Myocyte (in vitro differentiated cells): ENCODE results near the gene FAM234B. TPM values are rescaled to one million over a fixed set of nuclear protein-coding genes. Genes with fewer than 3 reads are reported as not detected.

ENCODE experiments used
- DNase-seq: peaks from one replicate; pipeline ENCODE4 v3.0.0-alpha.2; 2012; ENCODE audit warnings: low read depth
- total RNA-seq: library from RNA; depleted of rRNA; stranded (reverse); fragments of >200 nt; gene quantifications from 2 replicates; pipeline ENCODE4 v1.2.3, GENCODE V29; 2014

FAM234B gene
- total RNA-seq, 1 donor from 2014 or later: 4.1 TPM

DNA sequence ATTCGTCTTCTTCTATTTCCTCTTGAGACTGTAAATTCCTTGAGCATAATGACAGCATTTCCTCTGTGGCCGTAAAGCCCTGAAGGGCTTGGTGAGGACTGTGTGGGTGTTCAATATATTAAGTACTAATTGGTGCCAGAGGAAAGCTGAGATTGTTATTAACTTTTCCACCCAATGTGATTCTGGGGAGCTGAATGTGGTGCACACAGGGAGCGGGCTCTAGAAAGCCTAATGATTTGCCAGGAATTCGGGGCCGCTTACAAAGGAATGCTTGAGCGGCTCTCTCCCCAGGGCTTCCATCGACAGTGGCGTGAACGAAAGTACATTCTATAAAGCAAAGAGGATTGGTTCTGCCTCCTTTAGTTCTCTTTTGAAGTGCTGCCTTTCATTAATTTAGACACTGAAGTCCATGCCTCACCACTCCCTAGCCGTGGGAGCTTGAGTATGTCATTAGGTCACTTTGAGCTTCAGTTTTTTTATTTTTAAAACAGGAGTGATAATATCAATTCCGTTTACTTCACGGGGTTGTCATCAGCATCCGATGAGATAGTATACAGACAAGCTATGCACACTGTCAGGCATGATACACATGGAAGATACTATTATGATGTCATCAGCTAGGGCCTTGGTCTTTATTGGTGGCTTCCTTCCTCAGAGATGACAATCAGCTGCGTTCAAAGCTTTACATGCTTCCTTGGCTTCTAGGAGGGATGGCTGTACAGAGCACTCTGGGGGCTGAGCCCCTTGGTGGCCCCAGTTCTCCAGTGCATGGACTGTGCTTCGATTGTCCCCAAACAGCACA is 70.3 kb downstream of the FAM234B start:
- no peak for DNase-seq

GRCh38 chr12:13116259-13116658 is 72.1 kb downstream of the FAM234B start:
- no peak for DNase-seq

GRCh38 chr12:13117029-13117428 is 72.8 kb downstream of the FAM234B start:
- DNase-seq: no peak

DNA sequence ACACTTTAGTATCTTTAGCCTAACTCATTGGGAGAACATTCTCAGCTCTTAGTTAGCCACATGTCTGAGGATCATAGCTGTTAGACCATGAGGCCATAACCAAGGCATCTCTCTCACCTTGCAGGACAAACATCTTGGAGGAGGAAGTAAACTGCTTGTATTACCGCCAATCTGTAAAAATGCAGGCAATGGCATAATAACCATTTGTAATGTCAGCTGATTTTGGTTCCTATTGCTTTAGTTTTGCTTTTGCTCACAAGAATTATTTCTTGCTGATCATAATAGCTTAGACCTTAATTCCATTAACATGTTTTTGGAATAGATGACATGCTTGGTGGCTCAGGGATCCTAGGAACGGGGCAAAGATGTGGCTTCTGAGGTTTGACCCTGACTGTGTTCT is 75.6 kb downstream of the FAM234B start:
- DNase-seq: no peak

GRCh38 chr12:13120413-13120812 is 76.2 kb downstream of the FAM234B start:
- DNase-seq: no peak

- DNase-seq: no peak
Measured at GRCh38 chr12:13121568-13121967, 77.4 kb downstream of the FAM234B start.

DNA sequence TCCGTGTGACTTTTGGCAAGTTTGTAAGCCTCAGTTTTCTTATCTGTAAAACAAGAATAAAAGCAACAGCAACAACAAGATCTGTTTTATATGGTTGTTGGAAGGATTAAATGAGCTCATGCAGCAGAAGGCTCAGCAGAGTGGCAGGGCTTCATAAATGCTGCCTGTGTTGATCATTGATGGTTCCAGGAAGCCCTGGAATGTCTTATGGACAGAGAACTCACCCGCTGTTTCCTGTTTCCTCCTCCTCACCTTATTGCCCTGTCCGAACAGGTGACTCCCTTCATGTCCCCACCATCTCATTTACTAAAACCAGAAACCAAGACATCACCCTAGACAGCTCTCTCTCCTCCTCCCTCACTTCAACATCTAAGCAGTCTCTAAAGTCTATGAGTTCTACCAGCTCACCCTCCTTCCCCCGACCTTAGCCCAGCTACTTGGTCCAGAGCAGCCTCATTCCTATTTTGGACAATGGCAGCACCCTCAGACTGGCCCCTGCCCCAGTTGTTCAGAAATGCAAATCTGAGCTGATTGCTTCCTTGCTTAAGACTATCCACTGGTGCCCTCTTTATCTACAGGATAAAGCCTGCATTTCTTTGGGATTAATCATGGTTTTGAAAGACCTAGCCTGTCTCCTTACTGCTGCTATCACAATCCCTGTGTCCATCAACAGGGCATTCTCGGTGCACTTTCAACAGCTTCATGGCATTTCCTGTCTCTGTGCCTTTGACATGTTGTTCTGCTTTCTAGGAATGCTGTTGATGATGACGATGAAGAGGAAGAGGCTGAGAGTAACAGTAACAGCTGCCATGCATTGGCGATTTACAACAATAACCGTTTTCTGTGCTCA is 80.7 kb downstream of the FAM234B start:
- no peak for DNase-seq

- DNase-seq: no peak
Measured at GRCh38 chr12:13125996-13126395, 81.8 kb downstream of the FAM234B start.

DNA sequence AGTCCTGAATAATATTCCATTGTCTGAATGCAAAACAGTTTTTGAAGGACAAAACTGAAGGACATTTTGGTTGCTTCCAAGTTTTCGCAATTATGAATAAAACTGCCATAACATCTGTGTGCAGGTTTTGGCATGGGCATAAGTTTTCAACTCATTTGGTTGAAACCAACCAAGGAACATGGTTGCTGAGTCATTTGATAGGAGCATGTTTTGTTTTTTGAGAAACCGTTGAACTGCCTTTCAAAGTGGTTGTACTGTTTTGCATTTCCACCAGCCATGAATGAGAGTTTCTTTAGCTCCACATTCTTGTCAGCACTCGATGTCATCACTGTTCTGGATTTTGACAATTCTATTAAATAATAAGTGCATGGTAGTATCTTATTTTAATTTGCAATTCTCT is 82.3 kb downstream of the FAM234B start:
- no peak for DNase-seq

- no peak for DNase-seq
Measured at GRCh38 chr12:13127444-13127843, 83.3 kb downstream of the FAM234B start.

GRCh38 chr12:13128291-13128965 is 84.2 kb downstream of the FAM234B start:
- no peak for DNase-seq

DNA sequence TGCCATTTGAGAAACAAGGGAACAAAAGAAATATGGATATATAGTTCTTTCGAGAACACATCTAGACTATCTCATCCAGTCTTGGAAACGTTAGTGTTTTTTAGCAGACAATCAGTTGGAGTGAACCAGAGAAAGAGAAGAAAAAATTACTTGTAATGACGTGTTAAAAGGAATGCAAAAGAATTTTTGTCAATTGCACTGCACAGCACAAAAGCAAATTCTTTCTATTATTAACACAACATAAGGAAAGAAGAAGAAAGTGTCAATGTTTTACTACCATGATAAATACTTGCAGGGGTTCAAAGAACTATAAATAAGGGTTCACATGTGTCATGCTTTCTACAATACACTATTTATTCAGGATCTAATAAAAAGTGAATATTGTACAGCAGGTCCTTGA is 86.8 kb downstream of the FAM234B start:
- no peak for DNase-seq

Other genes starting within 250 kb of the FAM234B start
- 57.4 and 63.7 TPM in 2 replicates for gene DDX47, start 231.0 kb upstream of the FAM234B start, total RNA-seq
- 0.42 and 1.4 TPM in 2 replicates for gene GPRC5A, start 152.8 kb upstream of the FAM234B start, total RNA-seq
- gene GPRC5D, start 92.2 kb upstream of the FAM234B start, total RNA-seq: not detected in 2 replicates
- 3.5 and 5.9 TPM in 2 replicates for gene HEBP1, start 44.1 kb upstream of the FAM234B start, total RNA-seq
- 2.3 TPM in 2 replicates for gene GSG1, start 59.3 kb downstream of the FAM234B start, total RNA-seq
- gene EMP1, start 152.3 kb downstream of the FAM234B start, total RNA-seq: 54.9 and 141 TPM in 2 replicates